ENCODE measurements around the gene EPAS1.

- TF ChIP-seq CTCF (IDR thresholded peaks at IDR 0.05) (no peak), POLR2AphosphoS5 (IDR thresholded peaks at IDR 0.05) (no peak)
These were observed 74.6 kb downstream of the EPAS1 start for GRCh38 chr2:46371854-46372253.

All from breast epithelium (tissue), 3 donors.